HPDE6-E6E7 (cell line): ENCODE results near the gene RIC8B.
"Not testable (repeated sequence)": the region's sequence is repeated elsewhere in the genome, so short reads cannot be mapped to it uniquely, and the experiment has no call there.

ENCODE experiments used
- DNase-seq: peaks from one replicate; pipeline ENCODE4 v3.0.0; 2011; ENCODE audit warnings: missing footprints; ENCODE audit errors: extremely low spot score

The RIC8B gene, protein sequence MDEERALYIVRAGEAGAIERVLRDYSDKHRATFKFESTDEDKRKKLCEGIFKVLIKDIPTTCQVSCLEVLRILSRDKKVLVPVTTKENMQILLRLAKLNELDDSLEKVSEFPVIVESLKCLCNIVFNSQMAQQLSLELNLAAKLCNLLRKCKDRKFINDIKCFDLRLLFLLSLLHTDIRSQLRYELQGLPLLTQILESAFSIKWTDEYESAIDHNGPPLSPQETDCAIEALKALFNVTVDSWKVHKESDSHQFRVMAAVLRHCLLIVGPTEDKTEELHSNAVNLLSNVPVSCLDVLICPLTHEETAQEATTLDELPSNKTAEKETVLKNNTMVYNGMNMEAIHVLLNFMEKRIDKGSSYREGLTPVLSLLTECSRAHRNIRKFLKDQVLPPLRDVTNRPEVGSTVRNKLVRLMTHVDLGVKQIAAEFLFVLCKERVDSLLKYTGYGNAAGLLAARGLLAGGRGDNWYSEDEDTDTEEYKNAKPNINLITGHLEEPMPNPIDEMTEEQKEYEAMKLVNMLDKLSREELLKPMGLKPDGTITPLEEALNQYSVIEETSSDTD

GRCh38 chr12:106774005-106774807 is at the start of gene RIC8B:
TSS of gene RIC8B (plus strand) at chr12:106774682. CDS start at chr12:106774746, 64 bp downstream.
- DNase-seq = peak; percentile 98

DNA sequence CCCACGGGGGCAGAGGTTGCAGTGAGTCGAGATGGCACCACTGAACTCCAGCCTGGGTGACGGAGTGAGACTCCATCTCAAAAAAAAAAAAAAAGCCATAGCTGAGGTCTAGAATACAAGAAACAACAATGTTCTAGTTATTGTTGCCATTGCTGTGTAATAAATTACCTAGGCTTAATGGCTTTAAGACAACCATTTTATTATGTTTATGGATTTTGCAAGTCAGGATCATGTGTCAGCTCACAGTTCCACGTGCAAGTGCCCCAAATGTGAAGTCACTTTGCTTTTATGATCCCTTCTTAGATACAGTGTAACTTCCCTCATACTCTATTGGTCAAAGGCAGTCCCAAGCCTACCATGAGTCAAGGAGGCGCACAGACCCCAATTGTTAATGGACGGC is 49.5 kb upstream of the RIC8B start:
- DNase-seq = no peak

DNA sequence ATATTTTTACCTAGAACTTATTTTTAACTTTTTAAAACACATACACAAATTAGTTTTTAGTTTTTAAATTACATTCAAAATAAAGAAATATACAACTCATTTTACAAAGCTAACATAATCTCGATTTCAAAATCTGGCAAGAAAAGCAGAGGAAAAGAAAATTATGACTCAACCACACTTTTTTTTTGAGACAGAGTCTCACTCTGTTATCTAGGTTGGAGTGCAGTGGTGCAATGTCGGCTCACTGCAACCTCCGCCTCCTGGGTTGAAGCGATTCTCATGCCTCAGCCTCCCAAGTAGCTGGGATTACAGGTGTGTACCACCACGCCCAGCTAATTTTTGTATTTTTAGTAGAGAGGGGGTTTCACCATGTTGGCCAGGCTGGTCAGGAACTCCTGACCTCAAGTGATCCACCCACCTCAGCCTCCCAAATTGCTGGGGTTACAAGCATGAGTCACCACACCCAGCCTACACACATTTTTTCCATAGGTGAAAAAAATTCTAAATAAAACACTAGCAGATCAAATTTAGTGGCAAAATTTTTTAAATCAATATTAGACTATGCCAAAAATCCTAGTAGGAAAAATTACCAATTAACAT is 47.8 kb upstream of the RIC8B start:
- not testable (repeated sequence) for DNase-seq

DNA sequence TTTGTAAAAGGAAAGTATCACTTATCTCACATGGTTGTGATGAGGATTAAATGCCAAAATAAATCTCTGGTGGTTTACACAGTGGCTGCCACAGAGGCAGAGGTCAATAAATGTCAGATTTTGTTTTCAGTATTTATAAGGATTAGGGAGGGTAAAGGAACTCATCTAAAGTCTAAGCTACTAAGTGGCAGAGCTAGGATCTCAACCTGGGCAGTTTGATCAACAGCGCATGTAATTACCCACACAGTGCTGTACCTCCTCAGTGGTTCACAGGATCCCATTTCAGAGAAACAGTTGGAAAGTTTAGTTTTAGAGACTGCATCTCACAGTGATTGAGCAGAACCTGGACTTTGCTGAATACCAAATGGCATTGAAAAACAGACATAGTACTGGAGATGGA is 44.9 kb upstream of the RIC8B start:
- DNase-seq = no peak

DNA sequence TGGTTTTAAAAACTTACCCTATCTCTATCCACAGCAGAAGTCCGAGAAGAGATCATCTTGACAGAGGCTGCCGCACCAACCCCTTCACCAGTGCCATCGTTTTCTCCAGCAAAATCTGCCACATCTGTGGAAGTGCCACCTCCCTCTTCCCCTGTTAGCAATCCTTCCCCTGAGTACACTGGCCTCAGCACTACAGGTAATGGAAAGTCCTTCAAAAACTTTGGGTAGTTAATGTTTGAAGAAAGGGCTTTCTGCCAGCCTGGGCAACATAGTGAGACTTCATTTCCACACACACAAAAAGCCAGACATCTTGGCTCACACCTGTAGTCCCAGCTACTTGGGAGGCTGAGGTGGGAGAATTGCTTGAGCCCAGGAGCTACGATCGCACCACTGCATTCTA is 41.6 kb upstream of the RIC8B start:
- no peak for DNase-seq

- no peak for DNase-seq
Measured at GRCh38 chr12:106733660-106734059, 40.8 kb upstream of the RIC8B start.

- DNase-seq = no peak
Measured at GRCh38 chr12:106736051-106736957, 38.2 kb upstream of the RIC8B start.

- DNase-seq = no peak
Measured at GRCh38 chr12:106739318-106739717, 35.2 kb upstream of the RIC8B start.

- no peak for DNase-seq
Measured at GRCh38 chr12:106739815-106740530, 34.5 kb upstream of the RIC8B start.

- no peak for DNase-seq
Measured at GRCh38 chr12:106740818-106741217, 33.7 kb upstream of the RIC8B start.

DNA sequence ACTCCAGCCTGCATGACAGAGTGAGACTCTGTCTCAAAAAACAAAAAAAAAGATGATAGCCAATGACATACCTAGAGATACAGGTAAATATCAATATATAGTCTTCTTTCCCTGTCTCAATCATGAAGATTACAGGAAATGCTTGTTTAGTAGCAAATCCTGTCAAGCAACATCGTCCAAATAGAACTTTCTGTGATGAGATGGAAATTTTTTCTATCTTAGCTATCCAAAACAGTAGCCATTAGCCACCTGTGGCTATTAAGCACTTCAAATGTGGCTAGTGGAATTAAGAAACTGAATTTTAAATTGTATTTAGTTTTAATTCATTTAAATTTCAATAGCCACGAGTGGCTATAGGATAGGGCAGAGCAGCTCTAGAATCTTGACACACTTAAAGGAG is 33.2 kb upstream of the RIC8B start:
- DNase-seq = no peak

DNA sequence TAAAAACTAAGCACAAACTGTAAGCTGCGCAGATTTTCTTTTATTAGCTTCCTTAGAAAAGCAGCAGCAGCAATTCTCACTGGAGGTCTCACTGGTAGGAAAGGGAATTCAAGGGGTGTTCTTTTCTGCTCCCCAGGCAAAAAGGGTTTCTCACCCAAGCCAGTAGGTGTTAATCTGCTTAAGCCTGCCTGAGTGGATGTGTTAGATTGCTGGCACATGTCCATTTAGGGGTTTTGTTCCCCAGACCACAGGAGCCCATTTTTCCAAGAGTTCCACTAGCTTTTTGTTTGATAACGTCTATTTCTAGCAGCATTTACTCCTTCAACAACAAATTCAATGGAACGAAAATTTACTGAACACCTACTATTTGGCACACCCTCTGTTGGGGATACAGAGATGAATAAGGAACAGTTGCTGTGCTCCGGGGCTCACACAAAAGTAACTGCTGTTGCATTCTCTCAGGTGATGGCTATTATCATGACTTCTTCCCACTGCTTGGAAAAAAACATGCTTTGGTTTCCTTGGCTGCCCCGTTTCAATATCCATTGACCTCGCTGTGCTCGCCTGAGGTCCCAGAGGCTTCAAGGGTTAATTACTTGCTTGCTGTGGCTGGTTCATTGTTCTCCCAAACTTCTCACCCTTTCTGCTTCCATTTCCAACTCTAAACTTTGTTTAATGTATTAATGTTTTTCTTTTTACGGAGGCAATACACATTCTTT is 31.1 kb upstream of the RIC8B start:
- no peak for DNase-seq

DNA sequence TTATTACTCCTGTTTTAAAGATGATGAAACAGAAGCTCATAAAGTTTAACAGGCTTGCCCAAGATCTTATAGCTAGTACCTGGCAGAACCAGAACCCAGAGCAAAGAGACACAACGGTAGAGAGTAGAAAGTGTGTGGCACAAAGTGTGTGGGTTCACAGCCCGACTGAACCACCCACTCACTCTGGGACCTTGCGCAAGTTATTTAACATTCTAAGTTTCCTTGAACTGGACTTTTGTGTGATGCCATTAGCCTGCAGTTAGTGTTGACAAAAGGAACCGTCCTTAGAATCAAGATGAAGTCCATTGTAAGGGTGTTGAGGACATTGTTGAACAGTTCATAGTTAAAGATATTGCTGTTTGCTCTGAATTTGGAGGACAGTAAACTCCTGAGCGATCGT is 29.9 kb upstream of the RIC8B start:
- DNase-seq = no peak

- no peak for DNase-seq
Measured at GRCh38 chr12:106745181-106745745, 29.2 kb upstream of the RIC8B start.

GRCh38 chr12:106747973-106748436 is 26.5 kb upstream of the RIC8B start:
- no peak for DNase-seq

DNA sequence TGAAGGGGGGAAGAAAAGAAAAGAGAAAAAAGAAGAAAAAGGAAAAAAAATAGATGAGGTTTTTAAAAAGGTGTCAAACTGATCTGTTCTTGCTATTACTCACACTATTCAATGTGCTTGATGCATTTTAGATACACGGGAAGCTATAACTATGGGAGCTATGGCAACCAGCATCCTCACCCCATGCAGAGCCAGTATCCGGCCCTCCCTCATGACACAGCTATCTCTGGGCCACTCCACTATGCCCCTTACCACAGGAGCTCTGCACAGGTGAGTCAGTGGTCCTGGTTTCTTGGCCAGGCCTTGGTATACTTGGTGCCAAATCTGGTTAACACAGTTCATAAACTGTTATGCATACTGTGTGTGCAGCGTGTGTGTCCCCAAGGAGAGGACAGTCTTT is 24.0 kb upstream of the RIC8B start:
- DNase-seq = no peak

- no peak for DNase-seq
Measured at GRCh38 chr12:106753526-106753925, 21.0 kb upstream of the RIC8B start.

GRCh38 chr12:106754331-106754730 is 20.2 kb upstream of the RIC8B start:
- no peak for DNase-seq

- DNase-seq = no peak
Measured at GRCh38 chr12:106757623-106758348, 16.7 kb upstream of the RIC8B start.
